H1 (cell line): ENCODE measurements around the gene PAEP. TPM values are rescaled to one million over a fixed set of nuclear protein-coding genes. Genes with fewer than 3 reads are reported as not detected.

Source experiments
- CTCF ChIA-PET: fragments of 300-600 bp; sonication (Branson Sonifier 250); formaldehyde crosslinking; loops from one replicate; lab custom pipeline; 2021; ENCODE audit not compliant: partially characterized antibody; lab: Charles Lee
- POLR2A ChIA-PET: fragments of 300-600 bp; sonication (Branson Sonifier 250); formaldehyde crosslinking; loops from one replicate; lab custom pipeline; 2021; ENCODE audit warnings: inconsistent platforms; ENCODE audit not compliant: partially characterized antibody; lab: Charles Lee
- DNase-seq, 2 experiments: peaks; one replicate each; pipeline versions ENCODE4 v3.0.0 to v3.0.0-alpha.2; 2010 to 2022; ENCODE audit warnings: low spot score in 2 of 2, low read depth in 1 of 2, mixed read lengths in 1 of 2
- FAIRE-seq: peaks from 2 replicates; lab custom pipeline; 2011; peaks lifted over from hg19 to GRCh38; lab: Jason Lieb, UNC
- H2AFZ ChIP-seq: 2 replicates; pipeline ENCODE4 v1.8.1; 2012; ENCODE audit warnings: low read length, inconsistent platforms
- H2AK5ac ChIP-seq: 2 replicates; pipeline ENCODE4 v1.6.1; 2013; ENCODE audit warnings: low read depth, low read length
- H2BK120ac ChIP-seq: replicated peaks from 2 replicates; pipeline ENCODE3; 2013; ENCODE audit warnings: low read depth, low read length, inconsistent platforms
- H2BK12ac ChIP-seq: 2 replicates; pipeline ENCODE4 v1.6.1; 2013; ENCODE audit warnings: low read depth, low read length
- H2BK15ac ChIP-seq: 2 replicates; pipeline ENCODE4 v1.6.1; 2013; ENCODE audit warnings: low read length
- H2BK20ac ChIP-seq: 2 replicates; pipeline ENCODE4 v1.6.1; 2013; ENCODE audit warnings: low read length
- H2BK5ac ChIP-seq: 2 replicates; pipeline ENCODE4 v1.6.1; 2013; ENCODE audit warnings: low read depth, low read length
- H3K14ac ChIP-seq: 2 replicates; pipeline ENCODE4 v1.6.1; 2013; ENCODE audit warnings: inconsistent platforms; ENCODE audit not compliant: insufficient read length
- H3K18ac ChIP-seq: 2 replicates; pipeline ENCODE4 v1.6.1; 2013; ENCODE audit warnings: low read length; ENCODE audit errors: extremely low read depth
- H3K23ac ChIP-seq: 2 replicates; pipeline ENCODE4 v1.6.1; 2013; ENCODE audit warnings: inconsistent platforms; ENCODE audit not compliant: insufficient read length
- H3K23me2 ChIP-seq: 2 replicates; pipeline ENCODE4 v1.6.1; 2013; ENCODE audit warnings: low read depth, low read length
- H3K27ac ChIP-seq: 2 replicates; pipeline ENCODE4 v1.6.1; 2011; ENCODE audit warnings: low read depth, low read length, inconsistent platforms
- H3K27me3 ChIP-seq, 4 experiments: replicated peaks in 1 of 4; 1 replicate in 1 of 4; 2 replicates in 3 of 4; pipeline versions ENCODE4 v1.6.1 to v1.8.1; 2011 to 2013; ENCODE audit warnings: low read length in 3 of 4, mild to moderate bottlenecking in 3 of 4, inconsistent platforms in 2 of 4, mixed read lengths in 2 of 4, moderate library complexity in 1 of 4; ENCODE audit not compliant: control insufficient read depth in 3 of 4, insufficient read depth in 3 of 4; ENCODE audit errors: extremely low read depth in 1 of 4
- H3K36me3 ChIP-seq, 4 experiments: 2 replicates each; pipeline versions ENCODE4 v1.6.1 to v1.8.1; 2011 to 2013; ENCODE audit warnings: mild to moderate bottlenecking in 4 of 4, low read length in 3 of 4, moderate library complexity in 2 of 4, control low read depth in 1 of 4, inconsistent platforms in 1 of 4; ENCODE audit not compliant: insufficient read depth in 4 of 4, control insufficient read depth in 2 of 4
- H3K4ac ChIP-seq: replicated peaks from 2 replicates; pipeline ENCODE3; 2013; ENCODE audit warnings: low read length, low read depth, mixed read lengths, inconsistent platforms; ENCODE audit not compliant: insufficient read length
- H3K4me1 ChIP-seq, 4 experiments: replicated peaks in 1 of 4; 1 replicate in 1 of 4; 2 replicates in 3 of 4; pipeline versions ENCODE4 v1.6.1 to v1.8.1; 2011 to 2013; ENCODE audit warnings: low read length in 3 of 4, inconsistent platforms in 2 of 4, mixed read lengths in 1 of 4; ENCODE audit not compliant: insufficient read depth in 4 of 4, control insufficient read depth in 3 of 4
- H3K4me2 ChIP-seq, 2 experiments: 2 replicates each; pipeline versions ENCODE4 v1.6.1 to v1.8.1; 2011 to 2013; ENCODE audit warnings: low read depth in 2 of 2, low read length in 2 of 2, control low read depth in 1 of 2, inconsistent platforms in 1 of 2, mild to moderate bottlenecking in 1 of 2; ENCODE audit not compliant: insufficient read depth in 1 of 2
- H3K4me3 ChIP-seq, 4 experiments: fragments of 200-600, 300-600 bp in 1 of 4; sonication (generic), shearing (Covaris generic), sonication (Bioruptor Twin) in 1 of 4; 2 replicates each; pipeline versions ENCODE4 v1.5.1 to v1.8.1; 2011 to 2016; ENCODE audit warnings: low read length in 4 of 4, low read depth in 3 of 4, control low read depth in 2 of 4, inconsistent platforms in 2 of 4, mild to moderate bottlenecking in 2 of 4, mixed read lengths in 1 of 4, moderate library complexity in 1 of 4; ENCODE audit not compliant: insufficient read depth in 2 of 4; ENCODE audit errors: extremely low read depth in 1 of 4
- H3K56ac ChIP-seq: replicated peaks from 2 replicates; pipeline ENCODE3; 2013; ENCODE audit warnings: low read depth, mild to moderate bottlenecking, mixed read lengths, low read length, inconsistent platforms; ENCODE audit not compliant: insufficient read length
- H3K79me1 ChIP-seq: 2 replicates; pipeline ENCODE4 v1.6.1; 2013; ENCODE audit warnings: low read depth, low read length, control low read depth
- H3K79me2 ChIP-seq, 2 experiments: 2 replicates each; pipeline versions ENCODE4 v1.6.1 to v1.8.1; 2012 to 2013; ENCODE audit warnings: low read length in 2 of 2, mild to moderate bottlenecking in 2 of 2, inconsistent platforms in 1 of 2; ENCODE audit not compliant: insufficient read depth in 2 of 2, control insufficient read depth in 1 of 2
- H3K9ac ChIP-seq, 4 experiments: replicated peaks in 1 of 4; 1 replicate in 1 of 4; 2 replicates in 3 of 4; pipeline versions ENCODE4 v1.6.1 to v1.8.1; 2011 to 2013; ENCODE audit warnings: low read depth in 3 of 4, low read length in 3 of 4, control low read depth in 2 of 4, mild to moderate bottlenecking in 2 of 4, moderate library complexity in 2 of 4, inconsistent platforms in 1 of 4; ENCODE audit errors: extremely low read depth in 1 of 4
- H3K9me3 ChIP-seq, 2 experiments: 2 replicates each; pipeline versions ENCODE4 v1.6.1 to v1.8.1; 2012 to 2013; ENCODE audit warnings: mild to moderate bottlenecking in 2 of 2, moderate library complexity in 2 of 2, control low read depth in 1 of 2, inconsistent platforms in 1 of 2, low read depth in 1 of 2, low read length in 1 of 2, mixed read lengths in 1 of 2; ENCODE audit not compliant: insufficient read depth in 2 of 2
- H4K20me1 ChIP-seq, 2 experiments: replicated peaks in 1 of 2; 2 replicates each; pipeline versions ENCODE3 to v1.8.1; 2011 to 2013; ENCODE audit warnings: inconsistent platforms in 2 of 2, low read length in 2 of 2, mild to moderate bottlenecking in 1 of 2; ENCODE audit not compliant: insufficient read depth in 2 of 2, control insufficient read depth in 1 of 2
- H4K5ac ChIP-seq: 2 replicates; pipeline ENCODE4 v1.6.1; 2013; ENCODE audit warnings: low read length, low read depth, mixed read lengths, inconsistent platforms; ENCODE audit not compliant: insufficient read length
- H4K8ac ChIP-seq: 2 replicates; pipeline ENCODE4 v1.8.0; 2013; ENCODE audit warnings: mild to moderate bottlenecking, moderate library complexity, low read length, inconsistent platforms; ENCODE audit not compliant: insufficient read depth; ENCODE audit errors: extremely low read depth
- H4K91ac ChIP-seq: replicated peaks from 2 replicates; pipeline ENCODE3; 2013; ENCODE audit warnings: low read length, mixed read lengths, inconsistent platforms; ENCODE audit not compliant: insufficient read length
- BCL11A ChIP-seq, 2 experiments: IDR thresholded peaks; one replicate each; pipeline ENCODE4 v1.6.1; 2011; ENCODE audit warnings: low read depth in 2 of 2, low read length in 2 of 2, mild to moderate bottlenecking in 2 of 2
- CEBPB ChIP-seq: IDR thresholded peaks from 2 replicates; pipeline ENCODE4 v1.6.1; 2012; ENCODE audit warnings: low read depth, low read length
- CHD1 ChIP-seq: IDR thresholded peaks from 2 replicates; pipeline ENCODE4 v1.6.1; 2012; ENCODE audit warnings: low read depth, low read length, improper control_type of control experiment
- POLR2A ChIP-seq, 2 experiments: IDR thresholded peaks; 1 replicate in 1 of 2; 2 replicates in 1 of 2; pipeline ENCODE4 v1.6.1; 2011; ENCODE audit warnings: low read depth in 2 of 2, low read length in 2 of 2, mild to moderate bottlenecking in 2 of 2; ENCODE audit errors: control extremely low read depth in 1 of 2
- TEAD4 ChIP-seq: IDR thresholded peaks from 2 replicates; pipeline ENCODE4 v1.6.1; 2012; ENCODE audit warnings: low read depth, low read length, inconsistent platforms, mixed read lengths
- WGBS, 2 experiments: shearing (Covaris generic) in 1 of 2; methylation state at CpG; one replicate each; pipeline versions ENCODE4 v1.1.6 to v1.1.7; 2013 to 2015; ENCODE audit warnings: low lambda C conversion rate in 2 of 2, mixed read lengths in 2 of 2, inconsistent platforms in 1 of 2, low coverage in 1 of 2, missing lambda C conversion rate in 1 of 2; ENCODE audit not compliant: insufficient replicate concordance in 2 of 2, insufficient coverage in 1 of 2, insufficient read length in 1 of 2; ENCODE audit errors: extremely low coverage in 1 of 2, missing lambda C conversion rate in 1 of 2; 5-methylcytosine and 5-hydroxymethylcytosine counted together
- polyA plus RNA-seq, 7 experiments: library from polyadenylated mRNA; depleted of rRNA in 3 of 7; stranded (reverse) in 5 of 7; unstranded in 2 of 7; fragments of >200 nt in 5 of 7; fragments of 200-250 nt in 2 of 7; gene quantifications; 1 replicate in 5 of 7; 2 replicates in 1 of 7; 4 replicates in 1 of 7; pipeline versions ENCODE4 v1.2.1 to v1.2.3, GENCODE V29; 2011 to 2013; ENCODE audit warnings: missing spikeins in 2 of 7, mixed read lengths in 2 of 7
- total RNA-seq: library from RNA; stranded (reverse); fragmentation: NEBNext Ultra II Directional; extraction: Animal tissue kit (Norgen Biotek cat#: 25700); gene quantifications from 2 replicates; pipeline ENCODE4 v1.2.1, GENCODE V29; 2021

PAEP gene
- total and polyA plus RNA-seq, 2 of the 8 experiments (the other 6 are each of a cell fraction or from before 2014, with no cell fraction given), result not detected

GRCh38 chr9:135607401-135608293 lies 46.1 kb downstream of the PAEP start:
- no peak overlapping the region for H4K5ac ChIP-seq
- DNase-seq (no peak), FAIRE-seq (no peak)
- H3K79me2 ChIP-seq, result no peaks in the 10 kb centered on the region
- H3K4me3 ChIP-seq, result no peak overlapping the region
- H3K23ac ChIP-seq, result no peak overlapping the region
- no peak overlapping the region for H3K56ac ChIP-seq
- 83% methylated on average over 25 of the region's 25 CpGs; no CpG with 5 or more reads in 1 of the 2 experiments for WGBS, 2 experiments
- H2BK20ac ChIP-seq, result no peak overlapping the region
- H3K36me3 ChIP-seq, result no peaks in the 10 kb centered on the region; a peak in 1 of 8 replicates
- no peak overlapping the region for H3K4ac ChIP-seq
- H3K4me2 ChIP-seq, result no peak overlapping the region
- H2BK5ac ChIP-seq, result peak overlapping the region; percentile 13; the same call in 1 of the 2 replicates
- H3K18ac ChIP-seq, result no peak overlapping the region
- ChIA-PET CTCF (interaction anchor here (0.6 to 8.0 kb wide), 3 partner anchors 17 to 157 kb away, joined by 3 to 58 read pairs (median 3); no protein-coding TSS in a partner anchor), POLR2A (no interaction called here)
- H3K9ac ChIP-seq, result no peak overlapping the region
- H3K9me3 ChIP-seq, result peaks cover 10 to 14% of the 10 kb centered on the region in 2 experiments
- no peaks in the 10 kb centered on the region for H4K20me1 ChIP-seq
- H2BK15ac ChIP-seq, result no peak overlapping the region
- H2BK120ac ChIP-seq, result no peak overlapping the region
- no peak overlapping the region for H2AK5ac ChIP-seq
- H4K8ac ChIP-seq, result no peak overlapping the region
- H4K91ac ChIP-seq, result peak overlapping the region; percentile 42
- no peaks in the 10 kb centered on the region for H3K27me3 ChIP-seq
- no peaks in the 10 kb centered on the region for H3K79me1 ChIP-seq
- H2AFZ ChIP-seq, result no peak overlapping the region
- TF ChIP-seq CHD1, result no peak
- no peak for TF ChIP-seq TEAD4
- TF ChIP-seq CEBPB, result no peak
- TF ChIP-seq POLR2A (IDR thresholded peaks at IDR 0.05; ENCODE audit: control extremely low read depth in 1 of 2, low read depth in 2 of 2, low read length in 2 of 2), result no peak
- no peak for TF ChIP-seq BCL11A (IDR thresholded peaks at IDR 0.05; ENCODE audit: low read depth in 2 of 2, low read length in 2 of 2)
- H3K4me1 ChIP-seq, result peaks cover 0 to 8% (median 3%) of the 10 kb centered on the region in 4 experiments; a peak in 4 of 7 replicates
- H3K23me2 ChIP-seq, result peaks cover 4% of the 10 kb centered on the region; the same call in 1 of the 2 replicates
- H3K27ac ChIP-seq, result no peak overlapping the region
- no peak overlapping the region for H3K14ac ChIP-seq
- no peak overlapping the region for H2BK12ac ChIP-seq
